ENCODE data around the gene XPO6. TPM values are rescaled to one million over a fixed set of nuclear protein-coding genes. Genes with fewer than 3 reads are reported as not detected.

XPO6 gene
- total RNA-seq, 3 donors from 2014 or later (not counting 1 experiment from before 2014, with no cell fraction given): 233 to 321 (median 240) TPM

DNA sequence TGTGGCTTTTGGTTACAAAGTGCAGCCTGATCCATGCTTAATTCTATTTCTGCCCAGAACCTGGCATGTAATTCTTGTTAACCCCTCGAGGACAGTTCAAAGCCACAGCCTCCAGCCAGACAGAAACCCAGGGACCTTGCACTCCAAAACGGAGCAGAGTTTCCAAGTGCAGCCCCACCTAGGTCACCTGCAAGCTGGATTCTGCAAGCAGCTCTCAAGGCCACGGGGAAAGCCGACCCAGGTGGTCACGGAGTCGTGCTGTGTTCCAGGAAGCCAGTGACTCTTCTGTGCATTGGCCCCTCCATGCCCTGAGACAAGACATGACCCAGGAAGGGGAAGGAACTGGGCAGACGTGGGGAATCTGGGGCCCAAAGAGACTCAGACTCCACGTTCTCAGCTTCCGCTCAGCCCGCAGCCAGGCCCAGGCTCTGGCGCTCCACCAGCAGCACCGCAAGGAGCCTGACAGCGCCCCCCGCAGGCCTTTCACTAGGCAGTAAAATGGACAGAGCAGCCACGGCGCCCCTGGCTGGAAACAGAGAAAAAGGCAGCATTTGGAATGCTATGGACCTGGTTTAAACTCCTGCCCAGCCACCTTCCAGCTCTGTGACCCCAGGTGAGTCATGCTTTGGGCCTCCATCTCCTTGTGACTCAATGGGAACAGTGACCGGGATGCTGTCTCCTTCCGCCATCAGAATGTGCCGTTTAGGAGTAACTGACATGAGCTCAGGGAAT lies 121.0 kb downstream of the XPO6 start:
- Histone ChIP-seq H3K27ac (ENCODE audit: low read length) (no peak overlapping the region), H3K4me1 (ENCODE audit: control insufficient read depth, insufficient read depth, low read length) (peaks cover 3% of the 10 kb centered on the region), H3K27me3 (ENCODE audit: control insufficient read depth, insufficient read depth, low read length) (no peaks in the 10 kb centered on the region), H3K36me3 (ENCODE audit: control insufficient read depth, insufficient read depth, low read length) (no peaks in the 10 kb centered on the region), H3K9me3 (ENCODE audit: control insufficient read depth, insufficient read depth, low read length) (no peaks in the 10 kb centered on the region), H3K4me3 (ENCODE audit: low read length) (no peak overlapping the region)
- no peak for ATAC-seq
- 91% methylated on average over 19 of the region's 19 CpGs for WGBS (ENCODE audit: insufficient coverage)
- Mint-ChIP-seq H3K4me3 (no peak overlapping the region), H3K27ac (peak overlapping the region in 1 of 2 donors; percentile 61), H3K9me3 (peaks cover 0 to 4% of the 10 kb centered on the region in 2 donors), H3K4me1 (peaks cover 0 to 9% of the 10 kb centered on the region in 2 donors), H3K27me3 (ENCODE audit: low read depth in 2 of 2) (no peaks in the 10 kb centered on the region), H3K36me3 (no peaks in the 10 kb centered on the region)
- intact Hi-C loops (cut with micrococcal nuclease): no loop called here
- DNase-seq: no peak
- TF ChIP-seq, protein P1, sequence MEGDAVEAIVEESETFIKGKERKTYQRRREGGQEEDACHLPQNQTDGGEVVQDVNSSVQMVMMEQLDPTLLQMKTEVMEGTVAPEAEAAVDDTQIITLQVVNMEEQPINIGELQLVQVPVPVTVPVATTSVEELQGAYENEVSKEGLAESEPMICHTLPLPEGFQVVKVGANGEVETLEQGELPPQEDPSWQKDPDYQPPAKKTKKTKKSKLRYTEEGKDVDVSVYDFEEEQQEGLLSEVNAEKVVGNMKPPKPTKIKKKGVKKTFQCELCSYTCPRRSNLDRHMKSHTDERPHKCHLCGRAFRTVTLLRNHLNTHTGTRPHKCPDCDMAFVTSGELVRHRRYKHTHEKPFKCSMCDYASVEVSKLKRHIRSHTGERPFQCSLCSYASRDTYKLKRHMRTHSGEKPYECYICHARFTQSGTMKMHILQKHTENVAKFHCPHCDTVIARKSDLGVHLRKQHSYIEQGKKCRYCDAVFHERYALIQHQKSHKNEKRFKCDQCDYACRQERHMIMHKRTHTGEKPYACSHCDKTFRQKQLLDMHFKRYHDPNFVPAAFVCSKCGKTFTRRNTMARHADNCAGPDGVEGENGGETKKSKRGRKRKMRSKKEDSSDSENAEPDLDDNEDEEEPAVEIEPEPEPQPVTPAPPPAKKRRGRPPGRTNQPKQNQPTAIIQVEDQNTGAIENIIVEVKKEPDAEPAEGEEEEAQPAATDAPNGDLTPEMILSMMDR (IDR thresholded peaks at IDR 0.05): no peak

DNA sequence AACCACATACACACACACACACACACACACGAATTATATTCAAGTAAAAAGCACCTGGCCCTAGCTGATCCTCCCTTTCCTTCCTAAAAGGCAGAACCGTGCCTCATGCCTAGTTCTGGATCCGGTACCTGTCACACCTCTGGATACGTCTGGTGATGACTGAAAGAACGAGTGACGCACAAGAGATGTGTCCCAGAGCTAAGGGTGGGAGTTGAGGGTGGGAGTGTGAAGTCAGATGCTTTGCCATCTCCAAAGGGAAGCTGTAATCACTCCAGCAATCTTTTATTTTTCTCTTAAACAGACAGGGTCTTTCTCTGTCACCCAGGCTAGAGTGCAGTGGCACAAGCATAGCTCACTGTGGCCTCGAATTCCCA lies 121.8 kb downstream of the XPO6 start:
- no peaks in the 10 kb centered on the region for H3K9me3 ChIP-seq (ENCODE audit: control insufficient read depth, insufficient read depth, low read length)
- H3K27ac Mint-ChIP-seq: peak overlapping the region; percentile 61 to 85
- H3K4me3 Mint-ChIP-seq: no peak overlapping the region
- H3K9me3 Mint-ChIP-seq: peaks cover 0 to 4% of the 10 kb centered on the region in 2 donors
- TF ChIP-seq, protein P1 (IDR thresholded peaks at IDR 0.05): no peak
- no peak overlapping the region for H3K27ac ChIP-seq (ENCODE audit: low read length)
- WGBS (ENCODE audit: insufficient coverage): 90% methylated on average over 7 of the region's 7 CpGs
- no peaks in the 10 kb centered on the region for H3K36me3 ChIP-seq (ENCODE audit: control insufficient read depth, insufficient read depth, low read length)
- no peaks in the 10 kb centered on the region for H3K27me3 Mint-ChIP-seq (ENCODE audit: low read depth in 2 of 2)
- H3K4me1 Mint-ChIP-seq: peaks cover 0 to 9% of the 10 kb centered on the region in 2 donors
- H3K27me3 ChIP-seq (ENCODE audit: control insufficient read depth, insufficient read depth, low read length): no peaks in the 10 kb centered on the region
- intact Hi-C loops (cut with micrococcal nuclease): no loop called here
- no peak overlapping the region for H3K4me3 ChIP-seq (ENCODE audit: low read length)
- H3K4me1 ChIP-seq (ENCODE audit: control insufficient read depth, insufficient read depth, low read length): peaks cover 3% of the 10 kb centered on the region
- H3K36me3 Mint-ChIP-seq: no peaks in the 10 kb centered on the region
- DNase-seq (no peak), ATAC-seq (no peak)

DNA sequence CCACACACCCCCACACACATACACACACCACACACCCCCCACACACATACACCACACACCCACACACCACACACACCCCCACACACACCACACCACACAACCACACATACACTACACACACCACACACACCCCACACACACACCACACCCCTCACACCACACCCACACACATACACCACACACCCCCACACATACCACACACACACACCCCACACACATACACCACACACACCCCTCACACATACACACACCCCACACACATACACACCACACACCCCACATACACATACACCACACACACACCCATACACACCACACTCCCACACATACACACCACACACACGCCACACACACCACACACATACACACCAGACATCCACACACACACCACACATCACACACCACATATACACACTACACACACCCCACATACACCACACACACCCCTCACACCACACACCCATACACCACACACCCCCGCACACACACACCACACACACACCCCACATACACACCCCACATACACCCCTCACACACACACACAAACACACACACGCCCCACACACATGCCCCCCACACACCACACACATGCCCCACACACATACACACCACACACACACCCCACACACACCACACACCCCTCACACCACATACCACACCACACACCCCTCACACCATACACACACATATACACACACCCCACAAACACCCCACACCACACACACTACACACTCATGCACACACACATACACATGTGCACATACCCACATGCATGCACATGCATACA lies 122.4 kb downstream of the XPO6 start:
- Mint-ChIP-seq H3K27ac (peak overlapping the region; percentile 61 to 85), H3K36me3 (no peaks in the 10 kb centered on the region), H3K9me3 (peaks cover 0 to 4% of the 10 kb centered on the region in 2 donors), H3K4me1 (peaks cover 0 to 9% of the 10 kb centered on the region in 2 donors), H3K4me3 (no peak overlapping the region), H3K27me3 (ENCODE audit: low read depth in 2 of 2) (no peaks in the 10 kb centered on the region)
- TF ChIP-seq, protein P1 (IDR thresholded peaks at IDR 0.05): no peak
- intact Hi-C loops (cut with micrococcal nuclease): no loop called here
- Histone ChIP-seq H3K9me3 (ENCODE audit: control insufficient read depth, insufficient read depth, low read length) (no peaks in the 10 kb centered on the region), H3K4me3 (ENCODE audit: low read length) (no peak overlapping the region), H3K36me3 (ENCODE audit: control insufficient read depth, insufficient read depth, low read length) (no peaks in the 10 kb centered on the region), H3K4me1 (ENCODE audit: control insufficient read depth, insufficient read depth, low read length) (peaks cover 3% of the 10 kb centered on the region), H3K27ac (ENCODE audit: low read length) (no peak overlapping the region), H3K27me3 (ENCODE audit: control insufficient read depth, insufficient read depth, low read length) (no peaks in the 10 kb centered on the region)
- ATAC-seq: peak in 1 of 3 donors; percentile 38
- WGBS (ENCODE audit: insufficient coverage): 92% methylated on average over 3 of the region's 3 CpGs
- no peak for DNase-seq
